ENCODE measurements around the gene BATF2.

Gene BATF2

DNA sequence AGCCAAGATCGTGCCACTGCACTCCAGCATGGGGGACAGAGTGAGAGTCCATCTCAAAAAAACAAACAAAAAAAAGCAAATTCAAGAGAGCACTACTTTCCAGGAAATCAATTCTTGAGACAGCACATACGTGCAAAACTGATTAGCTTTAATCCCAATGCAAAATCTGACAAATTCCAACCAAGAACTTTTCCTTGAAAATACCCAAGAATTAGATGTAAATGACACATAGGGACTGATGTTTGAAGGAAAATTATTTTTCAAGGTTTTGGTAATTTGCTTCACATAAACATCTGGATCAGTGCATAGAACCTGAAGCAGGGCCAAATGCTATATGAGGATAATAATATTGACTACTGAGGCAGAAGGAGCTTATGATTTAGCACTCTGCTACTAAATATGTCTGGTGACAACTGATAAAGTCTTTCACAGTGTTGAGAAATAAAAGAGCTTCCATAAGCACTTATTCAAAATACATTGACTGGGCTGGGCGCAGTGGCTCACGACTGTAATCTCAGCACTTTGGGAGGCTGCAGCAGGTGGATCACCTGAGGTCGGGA, 33.6 kb downstream of the BATF2 start:
- no peak for DNase-seq (ENCODE audit: low spot score)

- no peak for DNase-seq (ENCODE audit: low spot score)
Observed at GRCh38 chr11:64960719-64961118, 36.1 kb downstream of the BATF2 start.

- DNase-seq (ENCODE audit: low spot score) = no peak
Observed at GRCh38 chr11:64959498-64959897, 37.3 kb downstream of the BATF2 start.

DNA sequence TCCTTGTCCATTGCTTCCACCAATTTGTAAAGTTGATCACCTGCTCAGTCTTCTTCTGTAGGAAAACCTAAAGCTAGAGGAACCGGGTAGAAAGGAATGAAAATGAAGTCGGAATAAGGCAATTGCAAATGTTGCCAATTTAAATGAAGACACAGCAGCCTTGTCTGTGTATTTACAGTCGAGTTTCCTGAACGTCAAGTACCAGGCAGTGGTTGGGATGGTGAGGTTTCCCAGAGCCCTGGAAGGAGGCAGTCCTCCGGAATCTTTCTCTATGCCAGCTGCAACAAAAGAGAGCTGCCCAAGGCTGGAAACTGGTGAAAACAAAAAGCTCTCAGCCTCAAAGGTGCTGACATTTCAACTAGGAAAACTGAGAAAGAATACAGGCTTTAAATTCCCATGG, 42.6 kb downstream of the BATF2 start:
- no peak for DNase-seq (ENCODE audit: low spot score)

GRCh38 chr11:64951529-64951928, 45.2 kb downstream of the BATF2 start:
- no peak for DNase-seq (ENCODE audit: low spot score)

- no peak for DNase-seq (ENCODE audit: low spot score)
Observed at GRCh38 chr11:64947208-64947814, 49.5 kb downstream of the BATF2 start.

Data from CD4-positive, alpha-beta T cell treated with Interleukin-2 at 100 ng/mL for 4 hours (primary cell).